Vagina (tissue), 2 donors: ENCODE results near the gene LRRC9.

ENCODE experiments used
- POLR2A ChIP-seq, 2 donors: fragments of 450-650 bp; IDR thresholded peaks; one replicate each; pipeline ENCODE4 v1.6.1; 2017; ENCODE audit warnings: antibody characterized with exemption in 2 of 2, mild to moderate bottlenecking in 2 of 2, moderate library complexity in 2 of 2
- POLR2AphosphoS5 ChIP-seq, 2 donors: sonication (generic); formaldehyde crosslinking; IDR thresholded peaks; one replicate each; pipeline ENCODE4 v1.9.0; 2017; ENCODE audit warnings: antibody characterized with exemption in 2 of 2, mild to moderate bottlenecking in 2 of 2, low read depth in 1 of 2; ENCODE audit not compliant: insufficient read depth in 1 of 2
- TF ChIP-seq, protein P1 (sequence below), 3 experiments: fragments of 450-650 bp in 2 of 3; fragments of 200-600 bp in 1 of 3; sonication (generic) in 1 of 3; IDR thresholded peaks; one replicate each; pipeline ENCODE4 v1.5.1; 2017 to 2019; ENCODE audit warnings: antibody characterized with exemption in 3 of 3, mild to moderate bottlenecking in 2 of 3, moderate library complexity in 2 of 3

DNA sequence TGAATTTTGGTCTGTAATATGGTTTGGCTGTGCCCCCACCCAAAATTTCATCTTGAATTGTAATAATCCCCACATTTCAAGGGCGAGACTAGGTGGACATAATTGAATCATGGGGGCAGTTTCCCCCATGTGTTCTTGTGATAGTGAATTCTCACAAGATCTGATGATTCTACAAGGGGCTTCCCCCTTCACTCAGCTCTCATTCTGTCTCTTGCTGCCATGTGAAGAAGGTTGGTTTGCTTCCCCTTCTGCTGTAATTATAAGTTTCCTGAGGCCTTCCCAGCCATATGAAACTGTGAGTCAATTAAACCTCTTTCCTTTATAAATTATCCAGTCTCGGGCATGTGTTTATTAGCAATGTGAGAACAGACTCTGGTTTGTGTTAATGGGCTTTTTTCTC, 5.9 kb downstream of the LRRC9 start:
- TF ChIP-seq, protein P1, sequence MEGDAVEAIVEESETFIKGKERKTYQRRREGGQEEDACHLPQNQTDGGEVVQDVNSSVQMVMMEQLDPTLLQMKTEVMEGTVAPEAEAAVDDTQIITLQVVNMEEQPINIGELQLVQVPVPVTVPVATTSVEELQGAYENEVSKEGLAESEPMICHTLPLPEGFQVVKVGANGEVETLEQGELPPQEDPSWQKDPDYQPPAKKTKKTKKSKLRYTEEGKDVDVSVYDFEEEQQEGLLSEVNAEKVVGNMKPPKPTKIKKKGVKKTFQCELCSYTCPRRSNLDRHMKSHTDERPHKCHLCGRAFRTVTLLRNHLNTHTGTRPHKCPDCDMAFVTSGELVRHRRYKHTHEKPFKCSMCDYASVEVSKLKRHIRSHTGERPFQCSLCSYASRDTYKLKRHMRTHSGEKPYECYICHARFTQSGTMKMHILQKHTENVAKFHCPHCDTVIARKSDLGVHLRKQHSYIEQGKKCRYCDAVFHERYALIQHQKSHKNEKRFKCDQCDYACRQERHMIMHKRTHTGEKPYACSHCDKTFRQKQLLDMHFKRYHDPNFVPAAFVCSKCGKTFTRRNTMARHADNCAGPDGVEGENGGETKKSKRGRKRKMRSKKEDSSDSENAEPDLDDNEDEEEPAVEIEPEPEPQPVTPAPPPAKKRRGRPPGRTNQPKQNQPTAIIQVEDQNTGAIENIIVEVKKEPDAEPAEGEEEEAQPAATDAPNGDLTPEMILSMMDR (IDR thresholded peaks at IDR 0.05) = no peak
- TF ChIP-seq POLR2A (IDR thresholded peaks at IDR 0.05) (no peak), POLR2AphosphoS5 (IDR thresholded peaks at IDR 0.05; ENCODE audit: insufficient read depth in 1 of 2, low read depth in 1 of 2) (no peak)
